H1 (cell line): ENCODE data around the gene PLEKHG1. TPM values are rescaled to one million over a fixed set of nuclear protein-coding genes. Genes with fewer than 3 reads are reported as not detected.

ENCODE experiments used
- CTCF ChIA-PET: fragments of 300-600 bp; sonication (Branson Sonifier 250); formaldehyde crosslinking; loops from one replicate; lab custom pipeline; 2021; ENCODE audit not compliant: partially characterized antibody; lab: Charles Lee
- POLR2A ChIA-PET: fragments of 300-600 bp; sonication (Branson Sonifier 250); formaldehyde crosslinking; loops from one replicate; lab custom pipeline; 2021; ENCODE audit warnings: inconsistent platforms; ENCODE audit not compliant: partially characterized antibody; lab: Charles Lee
- DNase-seq, 2 experiments: peaks; one replicate each; pipeline versions ENCODE4 v3.0.0 to v3.0.0-alpha.2; 2010 to 2022; ENCODE audit warnings: low spot score in 2 of 2, low read depth in 1 of 2, mixed read lengths in 1 of 2
- FAIRE-seq: peaks from 2 replicates; lab custom pipeline; 2011; peaks lifted over from hg19 to GRCh38; lab: Jason Lieb, UNC
- H2AFZ ChIP-seq: 2 replicates; pipeline ENCODE4 v1.8.1; 2012; ENCODE audit warnings: low read length, inconsistent platforms
- H2AK5ac ChIP-seq: 2 replicates; pipeline ENCODE4 v1.6.1; 2013; ENCODE audit warnings: low read depth, low read length
- H2BK120ac ChIP-seq: replicated peaks from 2 replicates; pipeline ENCODE3; 2013; ENCODE audit warnings: low read depth, low read length, inconsistent platforms
- H2BK12ac ChIP-seq: 2 replicates; pipeline ENCODE4 v1.6.1; 2013; ENCODE audit warnings: low read depth, low read length
- H2BK15ac ChIP-seq: 2 replicates; pipeline ENCODE4 v1.6.1; 2013; ENCODE audit warnings: low read length
- H2BK20ac ChIP-seq: 2 replicates; pipeline ENCODE4 v1.6.1; 2013; ENCODE audit warnings: low read length
- H2BK5ac ChIP-seq: 2 replicates; pipeline ENCODE4 v1.6.1; 2013; ENCODE audit warnings: low read depth, low read length
- H3K14ac ChIP-seq: 2 replicates; pipeline ENCODE4 v1.6.1; 2013; ENCODE audit warnings: inconsistent platforms; ENCODE audit not compliant: insufficient read length
- H3K18ac ChIP-seq: 2 replicates; pipeline ENCODE4 v1.6.1; 2013; ENCODE audit warnings: low read length; ENCODE audit errors: extremely low read depth
- H3K23ac ChIP-seq: 2 replicates; pipeline ENCODE4 v1.6.1; 2013; ENCODE audit warnings: inconsistent platforms; ENCODE audit not compliant: insufficient read length
- H3K23me2 ChIP-seq: 2 replicates; pipeline ENCODE4 v1.6.1; 2013; ENCODE audit warnings: low read depth, low read length
- H3K27ac ChIP-seq: 2 replicates; pipeline ENCODE4 v1.6.1; 2011; ENCODE audit warnings: low read depth, low read length, inconsistent platforms
- H3K27me3 ChIP-seq, 4 experiments: replicated peaks in 1 of 4; 1 replicate in 1 of 4; 2 replicates in 3 of 4; pipeline versions ENCODE4 v1.6.1 to v1.8.1; 2011 to 2013; ENCODE audit warnings: low read length in 3 of 4, mild to moderate bottlenecking in 3 of 4, inconsistent platforms in 2 of 4, mixed read lengths in 2 of 4, moderate library complexity in 1 of 4; ENCODE audit not compliant: control insufficient read depth in 3 of 4, insufficient read depth in 3 of 4; ENCODE audit errors: extremely low read depth in 1 of 4
- H3K36me3 ChIP-seq, 4 experiments: 2 replicates each; pipeline versions ENCODE4 v1.6.1 to v1.8.1; 2011 to 2013; ENCODE audit warnings: mild to moderate bottlenecking in 4 of 4, low read length in 3 of 4, moderate library complexity in 2 of 4, control low read depth in 1 of 4, inconsistent platforms in 1 of 4; ENCODE audit not compliant: insufficient read depth in 4 of 4, control insufficient read depth in 2 of 4
- H3K4ac ChIP-seq: replicated peaks from 2 replicates; pipeline ENCODE3; 2013; ENCODE audit warnings: low read length, low read depth, mixed read lengths, inconsistent platforms; ENCODE audit not compliant: insufficient read length
- H3K4me1 ChIP-seq, 4 experiments: replicated peaks in 1 of 4; 1 replicate in 1 of 4; 2 replicates in 3 of 4; pipeline versions ENCODE4 v1.6.1 to v1.8.1; 2011 to 2013; ENCODE audit warnings: low read length in 3 of 4, inconsistent platforms in 2 of 4, mixed read lengths in 1 of 4; ENCODE audit not compliant: insufficient read depth in 4 of 4, control insufficient read depth in 3 of 4
- H3K4me2 ChIP-seq, 2 experiments: 2 replicates each; pipeline versions ENCODE4 v1.6.1 to v1.8.1; 2011 to 2013; ENCODE audit warnings: low read depth in 2 of 2, low read length in 2 of 2, control low read depth in 1 of 2, inconsistent platforms in 1 of 2, mild to moderate bottlenecking in 1 of 2; ENCODE audit not compliant: insufficient read depth in 1 of 2
- H3K4me3 ChIP-seq, 4 experiments: fragments of 200-600, 300-600 bp in 1 of 4; sonication (generic), shearing (Covaris generic), sonication (Bioruptor Twin) in 1 of 4; 2 replicates each; pipeline versions ENCODE4 v1.5.1 to v1.8.1; 2011 to 2016; ENCODE audit warnings: low read length in 4 of 4, low read depth in 3 of 4, control low read depth in 2 of 4, inconsistent platforms in 2 of 4, mild to moderate bottlenecking in 2 of 4, mixed read lengths in 1 of 4, moderate library complexity in 1 of 4; ENCODE audit not compliant: insufficient read depth in 2 of 4; ENCODE audit errors: extremely low read depth in 1 of 4
- H3K56ac ChIP-seq: replicated peaks from 2 replicates; pipeline ENCODE3; 2013; ENCODE audit warnings: low read depth, mild to moderate bottlenecking, mixed read lengths, low read length, inconsistent platforms; ENCODE audit not compliant: insufficient read length
- H3K79me1 ChIP-seq: 2 replicates; pipeline ENCODE4 v1.6.1; 2013; ENCODE audit warnings: low read depth, low read length, control low read depth
- H3K79me2 ChIP-seq, 2 experiments: 2 replicates each; pipeline versions ENCODE4 v1.6.1 to v1.8.1; 2012 to 2013; ENCODE audit warnings: low read length in 2 of 2, mild to moderate bottlenecking in 2 of 2, inconsistent platforms in 1 of 2; ENCODE audit not compliant: insufficient read depth in 2 of 2, control insufficient read depth in 1 of 2
- H3K9ac ChIP-seq, 4 experiments: replicated peaks in 1 of 4; 1 replicate in 1 of 4; 2 replicates in 3 of 4; pipeline versions ENCODE4 v1.6.1 to v1.8.1; 2011 to 2013; ENCODE audit warnings: low read depth in 3 of 4, low read length in 3 of 4, control low read depth in 2 of 4, mild to moderate bottlenecking in 2 of 4, moderate library complexity in 2 of 4, inconsistent platforms in 1 of 4; ENCODE audit errors: extremely low read depth in 1 of 4
- H3K9me3 ChIP-seq, 2 experiments: 2 replicates each; pipeline versions ENCODE4 v1.6.1 to v1.8.1; 2012 to 2013; ENCODE audit warnings: mild to moderate bottlenecking in 2 of 2, moderate library complexity in 2 of 2, control low read depth in 1 of 2, inconsistent platforms in 1 of 2, low read depth in 1 of 2, low read length in 1 of 2, mixed read lengths in 1 of 2; ENCODE audit not compliant: insufficient read depth in 2 of 2
- H4K20me1 ChIP-seq, 2 experiments: replicated peaks in 1 of 2; 2 replicates each; pipeline versions ENCODE3 to v1.8.1; 2011 to 2013; ENCODE audit warnings: inconsistent platforms in 2 of 2, low read length in 2 of 2, mild to moderate bottlenecking in 1 of 2; ENCODE audit not compliant: insufficient read depth in 2 of 2, control insufficient read depth in 1 of 2
- H4K5ac ChIP-seq: 2 replicates; pipeline ENCODE4 v1.6.1; 2013; ENCODE audit warnings: low read length, low read depth, mixed read lengths, inconsistent platforms; ENCODE audit not compliant: insufficient read length
- H4K8ac ChIP-seq: 2 replicates; pipeline ENCODE4 v1.8.0; 2013; ENCODE audit warnings: mild to moderate bottlenecking, moderate library complexity, low read length, inconsistent platforms; ENCODE audit not compliant: insufficient read depth; ENCODE audit errors: extremely low read depth
- H4K91ac ChIP-seq: replicated peaks from 2 replicates; pipeline ENCODE3; 2013; ENCODE audit warnings: low read length, mixed read lengths, inconsistent platforms; ENCODE audit not compliant: insufficient read length
- BACH1 ChIP-seq: IDR thresholded peaks from 2 replicates; pipeline ENCODE4 v1.6.1; 2012; ENCODE audit warnings: low read length, improper control_type of control experiment
- POU5F1 ChIP-seq: IDR thresholded peaks from 2 replicates; pipeline ENCODE4 v1.6.1; 2011; ENCODE audit warnings: low read depth, mild to moderate bottlenecking, low read length, moderate library complexity
- WGBS, 2 experiments: shearing (Covaris generic) in 1 of 2; methylation state at CpG; one replicate each; pipeline versions ENCODE4 v1.1.6 to v1.1.7; 2013 to 2015; ENCODE audit warnings: low lambda C conversion rate in 2 of 2, mixed read lengths in 2 of 2, inconsistent platforms in 1 of 2, low coverage in 1 of 2, missing lambda C conversion rate in 1 of 2; ENCODE audit not compliant: insufficient replicate concordance in 2 of 2, insufficient coverage in 1 of 2, insufficient read length in 1 of 2; ENCODE audit errors: extremely low coverage in 1 of 2, missing lambda C conversion rate in 1 of 2; 5-methylcytosine and 5-hydroxymethylcytosine counted together
- polyA plus RNA-seq, 7 experiments: library from polyadenylated mRNA; depleted of rRNA in 3 of 7; stranded (reverse) in 5 of 7; unstranded in 2 of 7; fragments of >200 nt in 5 of 7; fragments of 200-250 nt in 2 of 7; gene quantifications; 1 replicate in 5 of 7; 2 replicates in 1 of 7; 4 replicates in 1 of 7; pipeline versions ENCODE4 v1.2.1 to v1.2.3, GENCODE V29; 2011 to 2013; ENCODE audit warnings: missing spikeins in 2 of 7, mixed read lengths in 2 of 7
- total RNA-seq: library from RNA; stranded (reverse); fragmentation: NEBNext Ultra II Directional; extraction: Animal tissue kit (Norgen Biotek cat#: 25700); gene quantifications from 2 replicates; pipeline ENCODE4 v1.2.1, GENCODE V29; 2021

The PLEKHG1 gene
- total and polyA plus RNA-seq, 2 of the 8 experiments (the other 6 are each of a cell fraction or from before 2014, with no cell fraction given): 0.94 to 2.2 TPM

GRCh38 chr6:150638267-150638666, 38.6 kb downstream of the PLEKHG1 start:
- H3K36me3 ChIP-seq: no peaks in the 10 kb centered on the region; a peak in 1 of 8 replicates
- no peak overlapping the region for H3K4ac ChIP-seq
- no peak overlapping the region for H4K8ac ChIP-seq
- no peak overlapping the region for H3K56ac ChIP-seq
- no peak for TF ChIP-seq POU5F1
- no peak for TF ChIP-seq BACH1
- H3K14ac ChIP-seq: no peak overlapping the region
- H4K91ac ChIP-seq: no peak overlapping the region
- H2BK20ac ChIP-seq: no peak overlapping the region
- no peak overlapping the region for H4K5ac ChIP-seq
- no peak overlapping the region for H3K27ac ChIP-seq
- 75% methylated on average over 1 of the region's 1 CpG; no CpG with 5 or more reads in 1 of the 2 experiments for WGBS, 2 experiments
- H3K27me3 ChIP-seq: no peaks in the 10 kb centered on the region
- H3K79me2 ChIP-seq: no peaks in the 10 kb centered on the region
- H2BK15ac ChIP-seq: no peak overlapping the region
- H3K4me2 ChIP-seq: no peak overlapping the region
- no peaks in the 10 kb centered on the region for H3K23me2 ChIP-seq
- no peak overlapping the region for H2AK5ac ChIP-seq
- no peak overlapping the region for H3K23ac ChIP-seq
- no peak overlapping the region for H2BK120ac ChIP-seq
- H3K9ac ChIP-seq: no peak overlapping the region
- H2AFZ ChIP-seq: no peak overlapping the region
- H3K4me1 ChIP-seq: no peaks in the 10 kb centered on the region
- no peaks in the 10 kb centered on the region for H3K79me1 ChIP-seq
- FAIRE-seq (no peak), DNase-seq (no peak)
- no peak overlapping the region for H3K18ac ChIP-seq
- no peak overlapping the region for H2BK5ac ChIP-seq
- no peak overlapping the region for H2BK12ac ChIP-seq
- no peaks in the 10 kb centered on the region for H3K9me3 ChIP-seq
- CTCF ChIA-PET: interaction anchor here (1.1 to 1.6 kb wide), 2 partner anchors 11 to 220 kb away, joined by 3 to 7 read pairs; no protein-coding TSS in a partner anchor
- no peak overlapping the region for H3K4me3 ChIP-seq
- no peaks in the 10 kb centered on the region for H4K20me1 ChIP-seq
- POLR2A ChIA-PET: no interaction called here
